Adrenal gland (tissue), 5 donors: Measurements from ENCODE around the gene CCR5.

Source experiments
- POLR2A ChIP-seq, 2 donors: fragments of 450-650 bp; IDR thresholded peaks; one replicate each; pipeline ENCODE4 v1.6.1; 2017; ENCODE audit warnings: antibody characterized with exemption in 2 of 2, mild to moderate bottlenecking in 2 of 2, moderate library complexity in 1 of 2
- TF ChIP-seq, protein P1 (sequence below), 6 experiments: fragments of 450-650 bp in 4 of 6; fragments of 200-600 bp in 2 of 6; sonication (generic) in 1 of 6; IDR thresholded peaks; 1 replicate in 5 of 6; 2 replicates in 1 of 6; pipeline versions ENCODE4 v1.5.1 to v1.8.0; 2016 to 2021; ENCODE audit warnings: antibody characterized with exemption in 6 of 6, mild to moderate bottlenecking in 2 of 6, moderate library complexity in 1 of 6
- donor health status: DM: no; HTN: no; CAD: no.

DNA sequence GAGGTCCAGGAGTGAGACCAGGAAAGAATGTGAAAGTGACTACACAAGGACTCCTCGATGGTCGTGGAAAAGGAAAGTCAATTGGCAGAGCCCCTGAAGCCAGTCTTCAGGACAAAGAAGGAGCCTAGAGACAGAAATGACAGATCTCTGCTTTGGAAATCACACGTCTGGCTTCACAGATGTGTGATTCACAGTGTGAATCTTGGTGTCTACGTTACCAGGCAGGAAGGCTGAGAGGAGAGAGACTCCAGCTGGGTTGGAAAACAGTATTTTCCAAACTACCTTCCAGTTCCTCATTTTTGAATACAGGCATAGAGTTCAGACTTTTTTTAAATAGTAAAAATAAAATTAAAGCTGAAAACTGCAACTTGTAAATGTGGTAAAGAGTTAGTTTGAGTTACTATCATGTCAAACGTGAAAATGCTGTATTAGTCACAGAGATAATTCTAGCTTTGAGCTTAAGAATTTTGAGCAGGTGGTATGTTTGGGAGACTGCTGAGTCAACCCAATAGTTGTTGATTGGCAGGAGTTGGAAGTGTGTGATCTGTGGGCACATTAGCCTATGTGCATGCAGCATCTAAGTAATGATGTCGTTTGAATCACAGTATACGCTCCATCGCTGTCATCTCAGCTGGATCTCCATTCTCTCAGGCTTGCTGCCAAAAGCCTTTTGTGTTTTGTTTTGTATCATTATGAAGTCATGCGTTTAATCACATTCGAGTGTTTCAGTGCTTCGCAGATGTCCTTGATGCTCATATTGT, 10.8 kb upstream of the CCR5 start:
- TF ChIP-seq, protein P1, sequence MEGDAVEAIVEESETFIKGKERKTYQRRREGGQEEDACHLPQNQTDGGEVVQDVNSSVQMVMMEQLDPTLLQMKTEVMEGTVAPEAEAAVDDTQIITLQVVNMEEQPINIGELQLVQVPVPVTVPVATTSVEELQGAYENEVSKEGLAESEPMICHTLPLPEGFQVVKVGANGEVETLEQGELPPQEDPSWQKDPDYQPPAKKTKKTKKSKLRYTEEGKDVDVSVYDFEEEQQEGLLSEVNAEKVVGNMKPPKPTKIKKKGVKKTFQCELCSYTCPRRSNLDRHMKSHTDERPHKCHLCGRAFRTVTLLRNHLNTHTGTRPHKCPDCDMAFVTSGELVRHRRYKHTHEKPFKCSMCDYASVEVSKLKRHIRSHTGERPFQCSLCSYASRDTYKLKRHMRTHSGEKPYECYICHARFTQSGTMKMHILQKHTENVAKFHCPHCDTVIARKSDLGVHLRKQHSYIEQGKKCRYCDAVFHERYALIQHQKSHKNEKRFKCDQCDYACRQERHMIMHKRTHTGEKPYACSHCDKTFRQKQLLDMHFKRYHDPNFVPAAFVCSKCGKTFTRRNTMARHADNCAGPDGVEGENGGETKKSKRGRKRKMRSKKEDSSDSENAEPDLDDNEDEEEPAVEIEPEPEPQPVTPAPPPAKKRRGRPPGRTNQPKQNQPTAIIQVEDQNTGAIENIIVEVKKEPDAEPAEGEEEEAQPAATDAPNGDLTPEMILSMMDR (IDR thresholded peaks at IDR 0.05): no peak
- no peak for TF ChIP-seq POLR2A (IDR thresholded peaks at IDR 0.05)
